Activated CD8-positive, alpha-beta memory T cell treated with anti-CD3 and anti-CD28 coated beads for 24 hours (primary cell): ENCODE data around the gene COL4A4.

ENCODE experiments used
- DNase-seq: peaks from one replicate; pipeline ENCODE4 v3.0.0-alpha.2; 2020

Gene COL4A4

GRCh38 chr2:227160164-227160563 is 3.8 kb downstream of the COL4A4 start:
- DNase-seq, result no peak

- DNase-seq, result no peak
Observed at GRCh38 chr2:227154986-227155774, 8.8 kb downstream of the COL4A4 start.

GRCh38 chr2:227153758-227154486 is 10.1 kb downstream of the COL4A4 start:
- no peak for DNase-seq

GRCh38 chr2:227153307-227153706 is 10.7 kb downstream of the COL4A4 start:
- DNase-seq, result no peak

GRCh38 chr2:227152093-227152766 is 11.8 kb downstream of the COL4A4 start:
- DNase-seq, result no peak

- DNase-seq, result no peak
Observed at GRCh38 chr2:227150222-227150936, 13.6 kb downstream of the COL4A4 start.

GRCh38 chr2:227148106-227148505 is 15.9 kb downstream of the COL4A4 start:
- DNase-seq, result no peak

- DNase-seq, result no peak
Observed at GRCh38 chr2:227147023-227147422, 17.0 kb downstream of the COL4A4 start.

GRCh38 chr2:227146456-227146855 is 17.5 kb downstream of the COL4A4 start:
- no peak for DNase-seq

GRCh38 chr2:227143895-227144294 is 20.1 kb downstream of the COL4A4 start:
- DNase-seq, result no peak

- no peak for DNase-seq
Observed at GRCh38 chr2:227141301-227141700, 22.7 kb downstream of the COL4A4 start.

GRCh38 chr2:227134591-227134990 is 29.4 kb downstream of the COL4A4 start:
- no peak for DNase-seq

- no peak for DNase-seq
Observed at GRCh38 chr2:227132986-227133385, 31.0 kb downstream of the COL4A4 start.

GRCh38 chr2:227130636-227131035 is 33.4 kb downstream of the COL4A4 start:
- DNase-seq, result no peak

- DNase-seq, result no peak
Observed at GRCh38 chr2:227127201-227127600, 36.8 kb downstream of the COL4A4 start.

- DNase-seq, result no peak
Observed at GRCh38 chr2:227125506-227125905, 38.5 kb downstream of the COL4A4 start.

GRCh38 chr2:227124811-227125210 is 39.2 kb downstream of the COL4A4 start:
- no peak for DNase-seq

- no peak for DNase-seq
Observed at GRCh38 chr2:227123697-227124096, 40.3 kb downstream of the COL4A4 start.

- DNase-seq, result no peak
Observed at GRCh38 chr2:227118353-227118752, 45.7 kb downstream of the COL4A4 start.

- DNase-seq, result no peak
Observed at GRCh38 chr2:227117852-227118251, 46.2 kb downstream of the COL4A4 start.

GRCh38 chr2:227117027-227117426 is 47.0 kb downstream of the COL4A4 start:
- no peak for DNase-seq

- DNase-seq, result no peak
Observed at GRCh38 chr2:227115761-227116160, 48.2 kb downstream of the COL4A4 start.
